Activated naive CD4-positive, alpha-beta T cell (primary cell): ENCODE results near the gene MYL6.
"Not testable (repeated sequence)": the region's sequence is repeated elsewhere in the genome, so short reads cannot be mapped to it uniquely, and the experiment has no call there.

Source experiments
- DNase-seq, 4 experiments: peaks; one replicate each; lab custom pipeline; 2025; lab: John Stamatoyannopoulos, UW

MYL6 gene

DNA sequence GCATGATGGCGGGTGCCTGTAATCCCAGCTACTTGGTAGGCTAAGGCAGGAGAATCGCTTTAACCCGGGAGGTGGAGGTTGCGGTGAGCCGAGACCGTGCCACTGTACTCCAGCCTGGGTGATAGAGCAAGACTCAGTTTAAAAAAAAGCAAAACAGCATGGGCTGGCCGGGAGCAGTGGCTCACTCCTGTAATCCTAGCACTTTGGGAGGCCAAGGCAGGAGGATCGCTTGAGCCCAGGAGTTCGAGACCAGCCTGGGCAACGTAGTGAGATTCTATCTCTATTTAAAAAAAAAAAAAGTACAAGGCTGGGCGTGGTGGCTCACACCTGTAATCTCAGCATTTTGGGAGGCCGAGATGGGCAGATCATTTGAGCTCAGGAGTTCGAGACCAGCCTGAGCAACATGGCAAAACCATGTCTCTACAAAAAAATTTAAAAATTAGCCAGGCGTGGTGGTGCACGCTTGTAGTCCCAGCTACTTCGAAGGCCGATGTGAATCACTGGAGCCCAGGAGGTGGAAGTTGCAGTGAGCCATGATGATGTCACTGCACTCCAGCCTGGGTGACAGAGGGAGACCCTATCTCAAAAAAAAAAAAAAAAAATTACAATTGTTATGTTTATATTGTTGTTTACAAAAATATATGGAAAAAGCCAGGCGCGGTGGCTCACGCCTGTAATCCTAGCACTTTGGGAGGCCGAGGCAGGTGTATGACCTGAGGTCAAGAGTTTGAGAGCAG is 1.5 kb upstream of the MYL6 start:
- not testable (repeated sequence) for DNase-seq

DNA sequence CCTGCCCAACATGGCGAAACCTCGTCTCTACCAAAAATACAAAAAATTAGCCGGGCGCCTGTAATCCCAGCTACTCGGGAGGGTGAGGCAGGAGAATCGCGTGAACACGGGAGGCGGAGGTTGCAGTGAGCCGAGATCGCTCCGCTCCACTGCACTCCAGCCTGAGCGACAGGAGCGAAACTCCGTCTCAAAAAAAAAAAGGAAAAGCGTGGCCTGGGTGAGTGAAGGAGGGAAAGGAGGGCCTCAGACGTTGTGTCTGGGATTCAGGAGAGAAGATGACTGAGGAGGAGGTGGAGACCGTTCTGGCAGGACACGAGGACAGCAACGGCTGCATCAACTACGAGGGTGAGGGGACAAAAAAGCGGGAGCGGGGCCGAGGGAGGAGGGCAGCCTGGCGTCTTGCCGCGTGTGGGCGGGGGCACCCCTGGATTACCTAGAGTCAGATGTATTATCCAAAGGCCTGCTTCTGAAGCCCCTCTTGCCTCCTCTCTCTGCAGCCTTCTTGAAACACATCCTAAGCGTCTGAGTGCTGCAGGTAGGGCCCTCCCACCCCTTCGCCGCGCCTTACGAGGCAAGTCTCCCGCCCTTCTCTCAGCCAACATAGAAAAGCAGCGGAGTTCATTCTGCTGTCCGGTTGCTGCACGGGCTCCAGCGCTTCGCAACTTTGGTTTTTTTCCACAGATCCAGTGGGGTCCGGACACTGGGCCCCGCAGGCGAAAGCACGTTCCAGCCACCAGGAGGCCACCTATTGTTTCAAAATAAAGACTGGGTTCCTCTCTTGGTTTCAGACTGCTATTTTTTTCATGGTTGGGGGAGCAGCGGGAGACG is 744 bp upstream of the MYL6 start:
- peak in 3 of 4 experiments; percentile 18 to 44 (median 34) for DNase-seq

GRCh38 chr12:56158926-56159461 is 835 bp downstream of the MYL6 start:
- no peak for DNase-seq

DNA sequence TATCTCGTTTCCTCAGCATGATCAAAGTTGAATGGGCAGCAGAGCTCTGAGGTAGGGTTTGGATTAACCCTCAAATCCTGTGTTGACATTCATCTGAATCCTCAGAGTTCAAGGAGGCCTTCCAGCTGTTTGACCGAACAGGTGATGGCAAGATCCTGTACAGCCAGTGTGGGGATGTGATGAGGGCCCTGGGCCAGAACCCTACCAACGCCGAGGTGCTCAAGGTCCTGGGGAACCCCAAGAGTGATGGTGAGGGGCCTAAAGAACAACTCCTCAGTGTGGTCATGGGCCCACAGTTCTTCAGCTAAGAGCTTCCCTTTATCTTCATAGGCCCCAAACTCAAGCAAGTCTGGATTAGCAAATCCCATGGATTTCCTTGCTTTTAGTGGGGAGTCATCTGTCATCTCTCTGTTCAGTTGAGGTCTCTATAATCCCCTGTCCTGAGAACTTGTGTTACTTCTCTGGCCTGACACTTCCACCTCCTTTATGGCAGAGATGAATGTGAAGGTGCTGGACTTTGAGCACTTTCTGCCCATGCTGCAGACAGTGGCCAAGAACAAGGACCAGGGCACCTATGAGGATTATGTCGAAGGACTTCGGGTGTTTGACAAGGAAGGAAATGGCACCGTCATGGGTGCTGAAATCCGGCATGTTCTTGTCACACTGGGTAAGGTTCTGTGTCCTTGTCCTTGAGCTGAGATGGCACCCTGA is 1.5 kb downstream of the MYL6 start:
- no peak for DNase-seq

DNA sequence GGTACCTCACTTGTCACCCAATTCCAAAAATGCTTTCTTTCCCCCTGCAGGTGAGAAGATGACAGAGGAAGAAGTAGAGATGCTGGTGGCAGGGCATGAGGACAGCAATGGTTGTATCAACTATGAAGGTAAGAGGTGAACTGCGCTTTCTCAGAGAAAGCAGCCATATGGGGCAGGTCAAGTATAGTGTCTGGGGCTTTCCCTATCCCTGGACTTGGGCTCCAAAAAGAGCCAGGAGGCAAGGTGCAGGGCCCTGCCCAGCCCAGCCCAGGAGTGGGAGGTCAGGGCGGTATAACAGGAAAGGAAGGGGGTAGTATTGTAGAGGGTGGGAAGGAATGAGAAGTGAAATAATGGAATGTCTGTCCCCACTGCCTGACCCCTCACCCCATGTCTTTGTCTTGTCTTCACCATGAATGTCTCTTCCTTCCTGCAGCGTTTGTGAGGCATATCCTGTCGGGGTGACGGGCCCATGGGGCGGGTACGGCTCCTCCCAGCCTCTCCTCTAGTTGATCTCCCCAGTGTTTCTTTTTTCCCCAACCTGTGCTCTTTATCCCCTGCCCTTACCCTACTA is 2.1 kb downstream of the MYL6 start:
- peak in 2 of 4 experiments; percentile 23 to 49 for DNase-seq

DNA sequence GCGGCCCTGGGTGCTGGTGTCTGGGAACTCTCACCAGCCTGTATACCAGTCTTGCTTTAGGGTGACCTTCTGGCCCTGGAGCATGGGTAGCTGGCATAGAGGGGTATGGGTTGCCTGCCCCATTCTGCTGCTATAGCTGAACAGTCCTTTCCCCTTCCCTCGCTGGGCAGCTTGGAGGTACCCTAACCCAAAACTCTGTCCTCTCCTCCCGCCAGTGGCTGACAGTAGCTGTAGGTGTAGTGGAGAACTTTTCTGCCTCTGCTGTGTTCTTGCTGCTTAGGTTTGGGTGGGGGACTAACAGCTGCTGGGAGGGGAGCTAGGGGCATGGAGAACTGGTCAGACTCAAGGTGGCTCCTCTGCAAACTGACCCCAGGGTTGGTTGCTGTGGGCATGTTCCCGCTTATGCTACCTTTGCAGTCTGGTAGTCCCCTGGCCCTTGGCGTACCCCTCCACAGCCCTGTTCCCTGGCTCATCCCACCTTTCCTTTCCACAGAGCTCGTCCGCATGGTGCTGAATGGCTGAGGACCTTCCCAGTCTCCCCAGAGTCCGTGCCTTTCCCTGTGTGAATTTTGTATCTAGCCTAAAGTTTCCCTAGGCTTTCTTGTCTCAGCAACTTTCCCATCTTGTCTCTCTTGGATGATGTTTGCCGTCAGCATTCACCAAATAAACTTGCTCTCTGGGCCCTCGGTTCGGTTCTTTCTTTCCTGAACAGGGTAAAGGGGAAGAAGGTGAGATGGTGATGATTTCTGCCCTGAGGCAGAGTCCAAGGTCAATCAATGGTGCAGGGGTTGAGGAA is 2.9 kb downstream of the MYL6 start:
- no peak for DNase-seq

GRCh38 chr12:56161690-56162351 is 3.7 kb downstream of the MYL6 start:
- DNase-seq: no peak

DNA sequence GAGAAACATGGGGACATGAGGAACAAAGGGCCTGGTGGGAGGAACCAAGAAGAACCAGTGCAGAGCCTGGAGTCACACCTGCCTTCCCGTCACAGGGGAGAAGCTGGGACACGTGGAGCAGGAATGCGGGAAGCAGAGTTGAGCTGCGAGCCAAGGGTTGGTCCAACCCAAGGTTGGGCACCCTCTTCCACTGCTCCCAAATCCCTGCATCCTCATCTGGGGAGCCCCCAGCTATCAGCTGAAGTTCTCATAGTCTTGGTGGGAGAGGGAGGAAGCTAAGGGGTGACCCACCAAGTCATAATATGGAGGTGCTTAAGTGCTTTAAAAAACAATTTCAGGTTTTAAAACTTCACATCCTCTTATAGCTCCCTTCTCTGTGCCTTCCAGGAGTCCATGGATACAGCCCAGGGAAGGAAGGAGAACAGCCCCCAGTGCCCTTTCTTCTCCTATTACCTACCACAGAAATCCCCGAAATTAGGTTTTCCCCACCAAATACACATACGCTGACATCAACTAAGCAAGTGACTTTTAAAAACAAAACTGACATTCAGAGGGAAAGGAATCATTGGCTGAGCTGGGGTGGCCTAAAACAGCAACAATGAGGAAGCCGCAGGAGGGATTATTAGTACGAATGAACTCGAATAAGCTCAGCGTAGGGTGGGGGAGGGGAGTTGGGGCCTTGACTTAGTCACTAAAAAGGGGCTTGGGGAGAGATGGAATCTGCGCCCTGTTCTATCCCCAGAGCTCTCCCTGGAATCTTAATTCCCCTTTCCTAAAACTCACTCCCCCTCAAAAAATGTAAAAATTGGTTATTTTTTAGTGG is 4.5 kb downstream of the MYL6 start:
- no peak for DNase-seq

GRCh38 chr12:56163533-56164344 is 5.6 kb downstream of the MYL6 start:
- no peak for DNase-seq

GRCh38 chr12:56164345-56164729 is 6.2 kb downstream of the MYL6 start:
- DNase-seq: no peak

- DNase-seq: no peak
These were observed 7.2 kb downstream of the MYL6 start for GRCh38 chr12:56165369-56165768.

GRCh38 chr12:56169229-56169759 is 11.1 kb downstream of the MYL6 start:
- DNase-seq: no peak

DNA sequence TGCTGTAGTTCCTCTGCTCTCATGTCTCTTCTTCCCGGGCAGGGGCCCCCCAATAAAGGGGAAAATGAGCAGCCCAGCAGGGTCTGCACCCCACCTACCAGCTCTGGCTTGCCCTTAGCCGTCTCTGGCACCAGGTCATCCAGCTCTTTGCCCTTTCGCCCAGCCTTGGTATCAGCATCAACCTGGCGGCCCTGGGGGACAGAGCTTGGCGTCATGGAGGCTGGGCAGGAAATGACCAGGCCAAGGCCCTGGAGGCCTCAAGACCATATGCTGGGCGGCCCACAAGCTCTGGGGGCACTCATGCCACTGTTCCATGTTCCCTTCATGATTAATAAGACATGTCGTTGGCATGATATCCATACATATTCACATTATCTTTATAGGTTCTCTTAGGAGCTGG is 14.7 kb downstream of the MYL6 start:
- no peak for DNase-seq

DNA sequence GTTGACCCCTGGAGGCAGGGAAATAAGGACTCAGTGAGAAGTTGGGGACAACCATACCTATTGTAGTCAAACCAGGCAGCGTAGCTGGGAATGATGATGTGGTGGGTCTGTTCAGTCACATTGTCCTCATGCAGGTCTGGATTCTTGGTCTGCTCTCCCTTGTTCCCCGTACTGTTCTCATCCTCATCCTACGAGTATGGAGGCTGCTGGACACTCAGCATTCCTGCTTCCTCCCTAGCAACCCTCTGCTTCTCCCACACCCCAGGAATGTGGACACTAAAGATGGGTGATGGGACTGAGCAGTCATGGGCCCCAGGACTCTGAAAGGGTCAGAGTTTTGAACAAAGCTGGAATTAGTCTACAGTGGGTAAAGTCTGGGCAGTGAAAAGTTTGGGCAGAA is 20.2 kb downstream of the MYL6 start:
- DNase-seq: no peak

DNA sequence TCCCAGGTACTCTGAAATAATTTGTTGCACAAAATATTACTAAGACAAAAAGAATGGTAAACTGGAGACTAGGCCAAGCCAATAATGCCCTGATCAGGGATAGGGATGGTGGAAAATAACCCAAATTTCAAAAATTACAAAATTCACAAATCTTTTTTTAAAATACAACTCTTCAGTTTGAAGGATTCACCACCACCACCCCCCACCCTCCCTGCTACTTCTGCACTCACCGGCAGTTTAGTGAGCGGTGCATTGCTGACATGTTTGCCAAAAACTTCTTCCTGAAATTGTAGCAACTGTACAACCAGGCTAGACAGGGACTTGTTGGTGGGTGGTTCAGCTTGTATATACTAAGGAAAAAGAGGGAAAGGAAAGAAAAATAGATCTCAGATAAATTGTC is 28.8 kb downstream of the MYL6 start:
- no peak for DNase-seq

GRCh38 chr12:56188131-56188777 is 30.1 kb downstream of the MYL6 start:
- no peak for DNase-seq

DNA sequence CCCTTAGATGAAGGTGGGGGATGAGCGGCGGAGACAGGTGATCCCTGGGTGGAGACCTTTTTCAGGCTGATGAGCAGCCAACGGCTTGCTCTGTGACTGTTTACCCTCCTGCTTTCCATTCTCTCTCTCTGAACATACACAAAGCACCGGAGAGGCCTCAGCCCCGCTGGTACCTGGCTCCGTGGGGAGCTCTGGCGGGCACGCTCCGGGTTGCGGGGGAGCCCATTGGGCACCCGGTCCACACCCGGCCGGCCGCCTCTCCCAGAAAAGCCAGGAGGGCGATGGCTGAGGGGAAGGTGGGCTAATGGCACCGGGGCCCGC is 30.6 kb downstream of the MYL6 start:
- no peak for DNase-seq
